HG02885 (cell line): ENCODE data around the gene ZNF57.
"Not testable (repeated sequence)": the region's sequence is repeated elsewhere in the genome, so short reads cannot be mapped to it uniquely, and the experiment has no call there.

Experiments
- ATAC-seq: cut with Tn5 transposase; IDR thresholded peaks from one replicate; pipeline ENCODE4 v1.9.1; 2021; ENCODE audit warnings: mild to moderate bottlenecking; ENCODE audit not compliant: unreplicated experiment, poor library complexity

The ZNF57 gene

GRCh38 chr19:2949939-2950285, 49.2 kb downstream of the ZNF57 start:
- ATAC-seq = peak; percentile 2

GRCh38 chr19:2950286-2951124, 49.8 kb downstream of the ZNF57 start:
- ATAC-seq = peak; percentile 97

GRCh38 chr19:2952953-2953481, 52.3 kb downstream of the ZNF57 start:
- no peak for ATAC-seq

- ATAC-seq = no peak
Observed at GRCh38 chr19:2957160-2957559, 56.4 kb downstream of the ZNF57 start.

- ATAC-seq = no peak
Observed at GRCh38 chr19:2960120-2960519, 59.4 kb downstream of the ZNF57 start.

- ATAC-seq = no peak
Observed at GRCh38 chr19:2962018-2962670, 61.4 kb downstream of the ZNF57 start.

GRCh38 chr19:2963122-2963521, 62.4 kb downstream of the ZNF57 start:
- ATAC-seq = no peak

- ATAC-seq = not testable (repeated sequence)
Observed at GRCh38 chr19:2963631-2964030, 62.9 kb downstream of the ZNF57 start.

GRCh38 chr19:2964874-2965273, 64.1 kb downstream of the ZNF57 start:
- no peak for ATAC-seq

- ATAC-seq = no peak
Observed at GRCh38 chr19:2967972-2968371, 67.2 kb downstream of the ZNF57 start.
